AG09319 (cell line): ENCODE results near the gene DMBT1.

ENCODE experiments used
- DNase-seq: peaks from one replicate; pipeline ENCODE4 v3.0.0-alpha.2; 2010; ENCODE audit warnings: low read depth; ENCODE audit errors: extremely low read depth
- TF ChIP-seq, protein P1 (sequence below): IDR thresholded peaks from 2 replicates; pipeline ENCODE4 v1.5.1; 2011; ENCODE audit warnings: low read depth, mild to moderate bottlenecking, inconsistent platforms, low read length, moderate library complexity

Gene DMBT1

DNA sequence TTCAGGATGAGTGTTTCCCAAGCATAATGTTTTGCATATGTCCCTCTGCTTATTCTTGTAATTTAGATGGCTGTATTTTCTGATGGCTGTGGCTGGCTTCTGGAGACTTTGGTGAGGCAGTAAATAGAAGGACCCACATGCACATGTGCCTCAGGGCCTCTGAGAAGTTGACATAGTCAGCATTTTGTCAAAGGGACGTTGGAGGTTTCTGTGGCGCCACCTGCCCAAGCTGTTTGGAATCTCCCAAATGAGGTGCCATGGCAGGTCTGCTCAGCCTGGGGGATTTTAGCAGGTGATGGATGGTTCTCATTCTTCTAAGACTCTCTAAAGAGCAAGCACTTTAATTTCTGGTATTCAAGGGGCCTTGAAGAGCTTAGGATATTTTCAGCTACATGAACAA is 109.3 kb downstream of the DMBT1 start:
- no peak for DNase-seq
- TF ChIP-seq, protein P1, sequence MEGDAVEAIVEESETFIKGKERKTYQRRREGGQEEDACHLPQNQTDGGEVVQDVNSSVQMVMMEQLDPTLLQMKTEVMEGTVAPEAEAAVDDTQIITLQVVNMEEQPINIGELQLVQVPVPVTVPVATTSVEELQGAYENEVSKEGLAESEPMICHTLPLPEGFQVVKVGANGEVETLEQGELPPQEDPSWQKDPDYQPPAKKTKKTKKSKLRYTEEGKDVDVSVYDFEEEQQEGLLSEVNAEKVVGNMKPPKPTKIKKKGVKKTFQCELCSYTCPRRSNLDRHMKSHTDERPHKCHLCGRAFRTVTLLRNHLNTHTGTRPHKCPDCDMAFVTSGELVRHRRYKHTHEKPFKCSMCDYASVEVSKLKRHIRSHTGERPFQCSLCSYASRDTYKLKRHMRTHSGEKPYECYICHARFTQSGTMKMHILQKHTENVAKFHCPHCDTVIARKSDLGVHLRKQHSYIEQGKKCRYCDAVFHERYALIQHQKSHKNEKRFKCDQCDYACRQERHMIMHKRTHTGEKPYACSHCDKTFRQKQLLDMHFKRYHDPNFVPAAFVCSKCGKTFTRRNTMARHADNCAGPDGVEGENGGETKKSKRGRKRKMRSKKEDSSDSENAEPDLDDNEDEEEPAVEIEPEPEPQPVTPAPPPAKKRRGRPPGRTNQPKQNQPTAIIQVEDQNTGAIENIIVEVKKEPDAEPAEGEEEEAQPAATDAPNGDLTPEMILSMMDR, result no peak

DNA sequence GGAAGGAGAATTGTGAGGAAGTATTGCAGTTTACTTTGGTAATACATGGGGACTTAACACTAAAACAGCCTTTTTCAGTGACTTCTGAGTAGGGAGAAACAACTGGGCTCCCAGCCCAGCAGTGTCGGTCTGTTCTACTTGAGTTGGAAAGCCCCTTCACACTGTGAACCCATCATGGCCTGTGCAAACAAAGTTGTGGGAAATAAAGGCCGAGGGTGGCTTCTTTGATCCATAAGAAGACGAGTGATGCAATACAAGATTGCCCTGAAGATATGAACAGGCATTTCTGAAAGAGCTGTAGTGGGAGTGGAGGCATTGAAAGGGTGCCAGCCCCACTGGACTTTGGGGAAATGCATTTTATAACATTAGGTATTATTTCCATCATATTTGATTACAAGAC is 110.8 kb downstream of the DMBT1 start:
- TF ChIP-seq, protein P1, result no peak
- DNase-seq, result no peak

DNA sequence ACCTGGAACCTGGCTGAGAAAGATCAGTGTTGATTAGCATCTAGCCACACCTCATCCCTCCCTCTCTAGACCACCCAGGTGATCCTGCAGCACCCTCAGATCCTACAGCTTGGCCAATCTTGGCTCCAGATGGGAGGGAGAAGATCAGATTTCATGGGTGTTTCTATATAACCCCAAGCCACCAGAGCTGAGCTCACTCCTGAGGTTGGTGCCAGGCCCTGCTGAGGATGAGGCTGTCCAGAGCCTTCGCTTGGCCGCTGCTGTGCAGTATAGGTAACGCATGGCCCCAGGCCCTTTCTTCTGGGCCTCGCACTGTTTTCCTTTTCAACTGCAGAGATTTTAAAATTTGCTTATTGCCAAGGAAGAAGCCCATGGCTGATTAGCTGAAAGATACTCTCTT is 112.1 kb downstream of the DMBT1 start:
- DNase-seq, result no peak
- TF ChIP-seq, protein P1, result no peak

- no peak for DNase-seq
- TF ChIP-seq, protein P1, result no peak
Measured at GRCh38 chr10:122673269-122673668, 112.7 kb downstream of the DMBT1 start.

GRCh38 chr10:122673731-122674130 is 113.2 kb downstream of the DMBT1 start:
- TF ChIP-seq, protein P1, result no peak
- DNase-seq, result no peak

- TF ChIP-seq, protein P1, result no peak
- DNase-seq, result no peak
Measured at GRCh38 chr10:122674781-122675180, 114.2 kb downstream of the DMBT1 start.

GRCh38 chr10:122675278-122675677 is 114.7 kb downstream of the DMBT1 start:
- TF ChIP-seq, protein P1, result no peak
- DNase-seq, result no peak

DNA sequence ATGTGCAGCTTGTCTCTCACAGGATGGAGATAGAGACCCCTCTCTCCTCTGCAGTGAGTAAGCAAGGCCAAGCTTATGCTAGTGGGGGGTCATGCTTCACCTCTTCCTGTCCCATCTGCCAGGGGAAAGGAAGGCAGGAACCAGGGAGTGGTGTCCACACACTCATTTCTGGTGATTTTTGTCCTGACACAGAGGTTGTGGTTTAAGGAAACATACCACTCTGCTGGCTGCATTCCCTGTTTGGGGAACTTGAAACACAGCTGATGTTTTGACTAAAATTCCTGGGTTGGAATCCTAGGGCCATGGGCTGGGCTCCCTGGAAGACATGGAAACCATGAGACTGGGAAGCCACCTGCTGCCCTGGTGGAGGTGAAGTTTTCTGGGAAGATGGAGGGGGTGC is 117.7 kb downstream of the DMBT1 start:
- no peak for DNase-seq
- TF ChIP-seq, protein P1, result no peak
